ENCODE data around the gene MYCBPAP. TPM values are rescaled to one million over a fixed set of nuclear protein-coding genes. Genes with fewer than 3 reads are reported as not detected.

MYCBPAP gene
- polyA plus RNA-seq, 3 donors = not detected

GRCh38 chr17:50464736-50465135, 43.5 kb upstream of the MYCBPAP start:
- no peaks in the 10 kb centered on the region for H3K9me3 ChIP-seq (replicated peaks in 1 of 2; ENCODE audit: control insufficient read depth in 1 of 2, insufficient read depth in 1 of 2, low read length in 2 of 2)
- Mint-ChIP-seq H3K4me3 (no peak overlapping the region), H3K36me3 (no peaks in the 10 kb centered on the region), H3K27me3 (ENCODE audit: low read depth in 3 of 3) (peaks cover 25 to 30% (median 29%) of the 10 kb centered on the region in 3 donors), H3K4me1 (peaks cover 10% of the 10 kb centered on the region), H3K9me3 (peaks cover 0 to 6% (median 2%) of the 10 kb centered on the region in 7 donors), H3K27ac (no peak overlapping the region)
- no peaks in the 10 kb centered on the region for H3K36me3 ChIP-seq (replicated peaks in 1 of 2; ENCODE audit: control insufficient read depth in 1 of 2, insufficient read depth in 2 of 2, low read length in 2 of 2)
- no peak overlapping the region for H3K4me2 ChIP-seq (replicated peaks; ENCODE audit: extremely low read depth, low read length, poor library complexity, severe bottlenecking)
- H2AFZ ChIP-seq (ENCODE audit: insufficient read depth, low read depth, low read length, poor library complexity, severe bottlenecking) = no peak overlapping the region
- no peak for TF ChIP-seq CTCF (IDR thresholded peaks at IDR 0.05)
- H4K20me1 ChIP-seq (ENCODE audit: insufficient read depth, low read length) = no peaks in the 10 kb centered on the region
- H3K4me3 ChIP-seq (replicated peaks in 1 of 3; ENCODE audit: low read depth in 2 of 3, low read length in 3 of 3) = no peak overlapping the region
- no peak for DNase-seq
- H3K9ac ChIP-seq (ENCODE audit: insufficient read depth, low read length, poor library complexity, severe bottlenecking) = no peak overlapping the region
- WGBS (ENCODE audit: insufficient coverage) = 92% methylated on average over 2 of the region's 4 CpGs
- intact Hi-C loops (cut with micrococcal nuclease) = no loop called here
- H3K79me2 ChIP-seq (ENCODE audit: insufficient read depth, low read length) = no peaks in the 10 kb centered on the region
- H3K4me1 ChIP-seq (ENCODE audit: control insufficient read depth in 1 of 2, insufficient read depth in 2 of 2, low read length in 2 of 2) = peaks cover 5 to 10% of the 10 kb centered on the region in 2 donors
- H3K27me3 ChIP-seq (ENCODE audit: control insufficient read depth in 2 of 2, insufficient read depth in 2 of 2, low read length in 2 of 2) = peaks cover 12 to 28% of the 10 kb centered on the region in 2 donors
- no peak overlapping the region for H3K27ac ChIP-seq (ENCODE audit: low read depth in 1 of 2, low read length in 2 of 2)

- Histone ChIP-seq H2AFZ (ENCODE audit: insufficient read depth, low read depth, low read length, poor library complexity, severe bottlenecking) (no peak overlapping the region), H3K36me3 (replicated peaks in 1 of 2; ENCODE audit: control insufficient read depth in 1 of 2, insufficient read depth in 2 of 2, low read length in 2 of 2) (no peaks in the 10 kb centered on the region), H3K9me3 (replicated peaks in 1 of 2; ENCODE audit: control insufficient read depth in 1 of 2, insufficient read depth in 1 of 2, low read length in 2 of 2) (no peaks in the 10 kb centered on the region), H4K20me1 (ENCODE audit: insufficient read depth, low read length) (no peaks in the 10 kb centered on the region), H3K27me3 (ENCODE audit: control insufficient read depth in 2 of 2, insufficient read depth in 2 of 2, low read length in 2 of 2) (peaks cover 12 to 32% of the 10 kb centered on the region in 2 donors), H3K4me2 (replicated peaks; ENCODE audit: extremely low read depth, low read length, poor library complexity, severe bottlenecking) (no peak overlapping the region), H3K4me3 (replicated peaks in 1 of 3; ENCODE audit: low read depth in 2 of 3, low read length in 3 of 3) (no peak overlapping the region), H3K9ac (ENCODE audit: insufficient read depth, low read length, poor library complexity, severe bottlenecking) (no peak overlapping the region), H3K79me2 (ENCODE audit: insufficient read depth, low read length) (no peaks in the 10 kb centered on the region), H3K4me1 (ENCODE audit: control insufficient read depth in 1 of 2, insufficient read depth in 2 of 2, low read length in 2 of 2) (peaks cover 5 to 10% of the 10 kb centered on the region in 2 donors), H3K27ac (ENCODE audit: low read depth in 1 of 2, low read length in 2 of 2) (no peak overlapping the region)
- TF ChIP-seq CTCF (IDR thresholded peaks at IDR 0.05) = no peak
- Mint-ChIP-seq H3K9me3 (peaks cover 0 to 7% (median 2%) of the 10 kb centered on the region in 7 donors), H3K36me3 (no peaks in the 10 kb centered on the region), H3K4me3 (no peak overlapping the region), H3K4me1 (peaks cover 10% of the 10 kb centered on the region), H3K27ac (no peak overlapping the region), H3K27me3 (ENCODE audit: low read depth in 3 of 3) (peaks cover 28 to 35% (median 33%) of the 10 kb centered on the region in 3 donors)
- intact Hi-C loops (cut with micrococcal nuclease) = no loop called here
- 99% methylated on average over 6 of the region's 6 CpGs for WGBS (ENCODE audit: insufficient coverage)
- DNase-seq = no peak
These were observed 43.1 kb upstream of the MYCBPAP start for GRCh38 chr17:50465171-50465570.
